Stomach (tissue), 9 donors: ENCODE measurements around the gene HNRNPM. TPM values are rescaled to one million over a fixed set of nuclear protein-coding genes. Genes with fewer than 3 reads are reported as not detected.
A peak's percentile ranks its signal among the peaks of the same experiment; 100 is the strongest.
"Not testable (repeated sequence)": the region's sequence is repeated elsewhere in the genome, so short reads cannot be mapped to it uniquely, and the experiment has no call there.

Experiments used
- DNase-seq, 2 donors: peaks; one replicate each; pipeline versions ENCODE4 v3.0.0 to v3.0.0-alpha.2; 2013 to 2019
- H3K27ac ChIP-seq, 5 donors: fragments of 200-600 bp in 4 of 5; sonication (generic) in 4 of 5; one replicate each; pipeline ENCODE4 v1.5.1; 2013 to 2019; ENCODE audit warnings: mild to moderate bottlenecking in 1 of 5, moderate library complexity in 1 of 5
- H3K27me3 ChIP-seq, 3 donors: fragments of 200-600 bp; sonication (generic); one replicate each; pipeline ENCODE4 v1.5.1; 2017 to 2019; ENCODE audit warnings: mixed run types in 1 of 3
- H3K36me3 ChIP-seq, 4 donors: fragments of 200-600 bp; sonication (generic); 1 replicate in 3 of 4; 2 replicates in 1 of 4; pipeline ENCODE4 v1.5.1; 2016 to 2019
- H3K4me1 ChIP-seq, 4 donors: fragments of 200-600 bp; sonication (generic); one replicate each; pipeline ENCODE4 v1.5.1; 2016 to 2019
- H3K4me3 ChIP-seq, 4 donors: fragments of 200-600 bp; sonication (generic) in 3 of 4; one replicate each; pipeline ENCODE4 v1.5.1; 2016 to 2019; ENCODE audit warnings: mild to moderate bottlenecking in 1 of 4
- H3K9me3 ChIP-seq, 4 donors: fragments of 200-600 bp; sonication (generic); one replicate each; pipeline ENCODE4 v1.5.1; 2016 to 2019
- CTCF ChIP-seq, 7 experiments: fragments of 450-650 bp in 4 of 7; fragments of 200-600 bp in 3 of 7; sonication (generic) in 3 of 7; IDR thresholded peaks; one replicate each; pipeline ENCODE4 v1.5.1; 2016 to 2019; ENCODE audit warnings: antibody characterized with exemption in 7 of 7, control low read depth in 2 of 7, mild to moderate bottlenecking in 1 of 7
- EP300 ChIP-seq: sonication (generic); formaldehyde crosslinking; IDR thresholded peaks from one replicate; pipeline ENCODE4 v1.6.1; 2017; ENCODE audit warnings: antibody characterized with exemption
- POLR2A ChIP-seq, 4 donors: fragments of 450-650 bp; IDR thresholded peaks; one replicate each; pipeline ENCODE4 v1.6.1; 2016; ENCODE audit warnings: antibody characterized with exemption in 4 of 4, control low read depth in 2 of 4, mild to moderate bottlenecking in 1 of 4, moderate library complexity in 1 of 4
- POLR2AphosphoS5 ChIP-seq, 3 donors: sonication (generic); formaldehyde crosslinking; IDR thresholded peaks; one replicate each; pipeline ENCODE4 v1.6.1; 2016; ENCODE audit warnings: antibody characterized with exemption in 3 of 3
- WGBS, 5 donors: extraction: QIAGEN DNeasy Blood & Tissue Kit in 3 of 5; methylation state at CpG; one replicate each; pipeline versions ENCODE4 v1.1.5 to v1.1.7; 2013 to 2018; 5-methylcytosine and 5-hydroxymethylcytosine counted together
- intact Hi-C: fragments of 100-400 bp; cut with DNase I; formaldehyde crosslinking; loops from one replicate; pipeline ENCODE4 v1.15.1; 2023; ENCODE audit warnings: low total_unique reads
- polyA plus RNA-seq, 3 donors: library from polyadenylated mRNA; stranded (reverse); fragments of 200-250 nt; gene quantifications; one replicate each; pipeline ENCODE4 v1.2.3, GENCODE V29; 2013
- total RNA-seq, 5 donors: library from RNA; depleted of rRNA; stranded (reverse); fragments of >200 nt; gene quantifications; one replicate each; pipeline versions ENCODE4 v1.1.0 to v1.2.3, GENCODE V29; 2014 to 2016
- donor health status: healthy with polysubstance abuse.
- donor health status: Bipolar disorder and iron deficiency.
- donor health status: healthy.

HNRNPM gene
- total and polyA plus RNA-seq, 8 donors: 54.3 to 664 (median 98.3) TPM

- DNase-seq: peak in 1 of 2 donors; percentile 69
- H3K9me3 ChIP-seq: no peaks in the 10 kb centered on the region
- intact Hi-C loops: loop anchor here (5.0 kb wide), 1 partner anchor 180 kb away; no protein-coding TSS in a partner anchor
- H3K4me3 ChIP-seq: peak overlapping the region in 1 of 4 donors; percentile 57
- H3K27ac ChIP-seq: peak overlapping the region in 3 of 5 donors; percentile 10 to 99 (median 96)
- H3K36me3 ChIP-seq: peaks cover 4 to 30% (median 22%) of the 10 kb centered on the region in 4 donors
- H3K4me1 ChIP-seq: peaks cover 18 to 49% (median 25%) of the 10 kb centered on the region in 4 donors
- 72 to 80% (median 76%) methylated on average over 14 to 22 of the region's 22 CpGs for WGBS, 5 donors
- no peaks in the 10 kb centered on the region for H3K27me3 ChIP-seq
- TF ChIP-seq POLR2A (IDR thresholded peaks at IDR 0.05) (no peak), EP300 (no peak), CTCF (IDR thresholded peaks at IDR 0.05) (no peak), POLR2AphosphoS5 (IDR thresholded peaks at IDR 0.05) (no peak)
Observed at GRCh38 chr19:8512115-8512967, 67.6 kb downstream of the HNRNPM start.

- intact Hi-C loops: loop anchor here (5.0 kb wide), 1 partner anchor 181 kb away; no protein-coding TSS in a partner anchor
- no peak for DNase-seq
- Histone ChIP-seq H3K4me3 (peak overlapping the region; percentile 45 to 72 (median 63)), H3K9me3 (no peaks in the 10 kb centered on the region), H3K27ac (peak overlapping the region; percentile 96 to 100 (median 99)), H3K36me3 (peaks cover 4 to 30% (median 22%) of the 10 kb centered on the region in 4 donors), H3K27me3 (no peaks in the 10 kb centered on the region), H3K4me1 (peaks cover 18 to 57% (median 26%) of the 10 kb centered on the region in 4 donors)
- no peak for TF ChIP-seq POLR2A (IDR thresholded peaks at IDR 0.05)
- WGBS, 5 donors: 57 to 68% (median 67%) methylated on average over 13 to 19 of the region's 19 CpGs
Observed at GRCh38 chr19:8513036-8513686, 68.4 kb downstream of the HNRNPM start.

- H3K27ac ChIP-seq: peak within 1 kb of the TSS; percentile 96 to 100 (median 99)
- WGBS, 5 donors: 0 to 1% (median 1%) methylated on average over 40 to 70 of the region's 70 CpGs
Observed at GRCh38 chr19:8513687-8514504, 69.1 kb downstream of the HNRNPM start, which contains the start of gene ZNF414. Gene ZNF414, minus strand, starts transcription at chr19:8514167. Its CDS starts 121 bp downstream, at chr19:8514046.

GRCh38 chr19:8514505-8515009, 69.8 kb downstream of the HNRNPM start:
- Histone ChIP-seq H3K4me1 (peaks cover 18 to 57% (median 28%) of the 10 kb centered on the region in 4 donors), H3K36me3 (peaks cover 4 to 21% (median 19%) of the 10 kb centered on the region in 4 donors), H3K4me3 (peak overlapping the region; percentile 45 to 72 (median 63)), H3K27ac (peak overlapping the region; percentile 96 to 100 (median 99))
- not testable (repeated sequence) for DNase-seq, H3K9me3 ChIP-seq, H3K27me3 ChIP-seq
- intact Hi-C loops: loop anchor here (5.0 kb wide), 1 partner anchor 182 kb away; no protein-coding TSS in a partner anchor
- 71 to 76% (median 73%) methylated on average over 21 of the region's 21 CpGs for WGBS, 5 donors

More at GRCh38 chr19:8513687-8514504, 69.1 kb downstream of the HNRNPM start, which contains the start of gene ZNF414:
- Histone ChIP-seq H3K27me3 (no peaks in the 10 kb centered on the region), H3K9me3 (no peaks in the 10 kb centered on the region), H3K4me1 (peaks cover 18 to 57% (median 28%) of the 10 kb centered on the region in 4 donors), H3K4me3 (peak within 1 kb of the TSS; percentile 45 to 72 (median 63)), H3K36me3 (peaks cover 4 to 27% (median 22%) of the 10 kb centered on the region in 4 donors)
- no peak for TF ChIP-seq EP300
- TF ChIP-seq CTCF (IDR thresholded peaks at IDR 0.05): no peak
- TF ChIP-seq POLR2A (IDR thresholded peaks at IDR 0.05): peak in 2 of 4 donors; percentile 51 to 85
- peak; percentile 56 to 97 (median 83) for TF ChIP-seq POLR2AphosphoS5 (IDR thresholded peaks at IDR 0.05)
- peak; percentile 98 for DNase-seq
- intact Hi-C loops: loop anchor here (5.0 kb wide), 1 partner anchor 182 kb away; no protein-coding TSS in a partner anchor
